MCF 10A (cell line): Measurements from ENCODE around the gene C11orf65. TPM values are rescaled to one million over a fixed set of nuclear protein-coding genes. Genes with fewer than 3 reads are reported as not detected.

Source experiments
- BruUV-seq: library from RNA; stranded (reverse); fragments of 400-500 nt; replicated peaks from 2 replicates; lab custom pipeline; 2021; lab: Mats Ljungman, UMichigan
- CTCF ChIA-PET: fragments of 300-600 bp; sonication (Branson Sonifier 250); formaldehyde crosslinking; extraction: SDS; loops from one replicate; lab custom pipeline; 2021; ENCODE audit warnings: antibody characterized with exemption, inconsistent platforms; lab: Yijun Ruan, JAX
- POLR2A ChIA-PET: fragments of 300-600, 350-650 bp; sonication (Branson Sonifier 250); formaldehyde crosslinking; extraction: SDS; loops from one replicate; lab custom pipeline; 2020; ENCODE audit warnings: antibody characterized with exemption, inconsistent platforms; lab: Yijun Ruan, JAX
- DNase-seq: peaks from one replicate; pipeline ENCODE4 v3.0.0-alpha.2; 2018; ENCODE audit not compliant: unreplicated experiment
- H3K27ac Mint-ChIP-seq: one replicate; pipeline ENCODE4 v1.8.0; 2022; ENCODE audit warnings: mild to moderate bottlenecking, low read depth, mixed read lengths; ENCODE audit not compliant: unreplicated experiment
- H3K27me3 Mint-ChIP-seq: one replicate; pipeline ENCODE4 v1.8.0; 2022; ENCODE audit warnings: mixed read lengths; ENCODE audit not compliant: insufficient read depth, unreplicated experiment
- H3K36me3 Mint-ChIP-seq: one replicate; pipeline ENCODE4 v1.8.0; 2022; ENCODE audit warnings: mild to moderate bottlenecking, moderate library complexity, mixed read lengths; ENCODE audit not compliant: insufficient read depth, unreplicated experiment
- H3K4me1 Mint-ChIP-seq: one replicate; pipeline ENCODE4 v1.8.0; 2022; ENCODE audit warnings: mixed read lengths; ENCODE audit not compliant: insufficient read depth, unreplicated experiment
- H3K4me3 Mint-ChIP-seq: one replicate; pipeline ENCODE4 v1.8.0; 2022; ENCODE audit warnings: mild to moderate bottlenecking, moderate library complexity, mixed read lengths; ENCODE audit not compliant: unreplicated experiment
- H3K9me3 Mint-ChIP-seq: one replicate; pipeline ENCODE4 v1.8.0; 2022; ENCODE audit warnings: mixed read lengths; ENCODE audit not compliant: unreplicated experiment
- intact Hi-C: fragments of 100-400 bp; cut with micrococcal nuclease; formaldehyde crosslinking; loops from 2 replicates; pipeline ENCODE4 v1.14.1; 2022
- total RNA-seq: library from RNA; stranded (reverse); gene quantifications from 2 replicates; pipeline ENCODE4 v1.2.3, GENCODE V29; 2022
- TF ChIP-seq, protein P1 (sequence below): fragments of 200-600 bp; IDR thresholded peaks from one replicate; pipeline ENCODE4 v1.8.0; 2022; ENCODE audit warnings: antibody characterized with exemption, mild to moderate bottlenecking; ENCODE audit not compliant: unreplicated experiment

The C11orf65 gene
- total RNA-seq, 1 experiment from 2014 or later = 1.4 TPM

- no peak overlapping the region for H3K27ac Mint-ChIP-seq
- no TSS peak for BruUV-seq
- POLR2A ChIA-PET = interaction anchor here (0.6 kb wide), 1 partner anchor 9 kb away, joined by 3 read pairs; no protein-coding TSS in a partner anchor
- H3K9me3 Mint-ChIP-seq = no peaks in the 10 kb centered on the region
- H3K4me3 Mint-ChIP-seq = no peak overlapping the region
- TF ChIP-seq, protein P1, sequence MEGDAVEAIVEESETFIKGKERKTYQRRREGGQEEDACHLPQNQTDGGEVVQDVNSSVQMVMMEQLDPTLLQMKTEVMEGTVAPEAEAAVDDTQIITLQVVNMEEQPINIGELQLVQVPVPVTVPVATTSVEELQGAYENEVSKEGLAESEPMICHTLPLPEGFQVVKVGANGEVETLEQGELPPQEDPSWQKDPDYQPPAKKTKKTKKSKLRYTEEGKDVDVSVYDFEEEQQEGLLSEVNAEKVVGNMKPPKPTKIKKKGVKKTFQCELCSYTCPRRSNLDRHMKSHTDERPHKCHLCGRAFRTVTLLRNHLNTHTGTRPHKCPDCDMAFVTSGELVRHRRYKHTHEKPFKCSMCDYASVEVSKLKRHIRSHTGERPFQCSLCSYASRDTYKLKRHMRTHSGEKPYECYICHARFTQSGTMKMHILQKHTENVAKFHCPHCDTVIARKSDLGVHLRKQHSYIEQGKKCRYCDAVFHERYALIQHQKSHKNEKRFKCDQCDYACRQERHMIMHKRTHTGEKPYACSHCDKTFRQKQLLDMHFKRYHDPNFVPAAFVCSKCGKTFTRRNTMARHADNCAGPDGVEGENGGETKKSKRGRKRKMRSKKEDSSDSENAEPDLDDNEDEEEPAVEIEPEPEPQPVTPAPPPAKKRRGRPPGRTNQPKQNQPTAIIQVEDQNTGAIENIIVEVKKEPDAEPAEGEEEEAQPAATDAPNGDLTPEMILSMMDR = no peak
- CTCF ChIA-PET = no interaction called here
- peaks cover 28% of the 10 kb centered on the region for H3K36me3 Mint-ChIP-seq
- no peaks in the 10 kb centered on the region for H3K27me3 Mint-ChIP-seq
- H3K4me1 Mint-ChIP-seq = no peaks in the 10 kb centered on the region
- intact Hi-C loops = no loop called here
- DNase-seq = no peak
Measured at GRCh38 chr11:108364159-108364558, 103.2 kb downstream of the C11orf65 start.

DNA sequence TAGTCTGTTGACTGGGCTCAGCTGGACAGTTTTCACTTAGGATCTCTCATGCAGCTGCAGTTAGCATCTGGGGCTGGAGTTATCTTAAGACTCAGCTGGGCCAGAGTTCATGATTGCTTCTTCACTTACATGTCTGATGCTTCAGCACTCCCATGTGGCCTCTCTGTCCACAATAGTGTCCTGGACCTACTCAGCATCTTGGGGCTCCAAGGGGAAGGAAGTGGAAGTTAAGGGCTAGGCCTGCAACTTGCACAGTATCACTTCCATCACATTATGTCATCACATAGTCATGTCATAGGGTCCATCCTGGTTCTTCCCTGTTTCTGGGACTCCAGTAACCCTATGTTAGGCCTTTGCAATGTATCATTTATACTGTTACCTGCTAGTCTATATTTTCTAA is 115.9 kb downstream of the C11orf65 start:
- no peak for DNase-seq
- Mint-ChIP-seq H3K36me3 (peaks cover 71% of the 10 kb centered on the region), H3K27ac (no peak overlapping the region), H3K4me3 (no peak overlapping the region), H3K4me1 (no peaks in the 10 kb centered on the region), H3K27me3 (no peaks in the 10 kb centered on the region), H3K9me3 (no peaks in the 10 kb centered on the region)
- BruUV-seq = no TSS peak
- intact Hi-C loops = no loop called here
- TF ChIP-seq, protein P1 = no peak
- CTCF ChIA-PET = interaction anchor here (0.6 kb wide), 1 partner anchor 87 kb away, joined by 7 read pairs; no protein-coding TSS in a partner anchor
- POLR2A ChIA-PET = interaction anchor here (0.9 kb wide), 1 partner anchor 16 kb away, joined by 3 read pairs; no protein-coding TSS in a partner anchor

GRCh38 chr11:108346451-108346850 is 120.9 kb downstream of the C11orf65 start:
- intact Hi-C loops = no loop called here
- Mint-ChIP-seq H3K4me1 (peaks cover 6% of the 10 kb centered on the region), H3K9me3 (no peaks in the 10 kb centered on the region), H3K27me3 (no peaks in the 10 kb centered on the region), H3K36me3 (peaks cover 34% of the 10 kb centered on the region), H3K27ac (no peak overlapping the region), H3K4me3 (no peak overlapping the region)
- no TSS peak for BruUV-seq
- ChIA-PET POLR2A (interaction anchor here (0.7 to 1.0 kb wide), 2 partner anchors 11 to 320 kb away, joined by 3 read pairs; no protein-coding TSS in a partner anchor), CTCF (no interaction called here)
- DNase-seq = no peak
- TF ChIP-seq, protein P1 = no peak

- Mint-ChIP-seq H3K9me3 (no peaks in the 10 kb centered on the region), H3K36me3 (peaks cover 34% of the 10 kb centered on the region), H3K4me1 (peaks cover 13% of the 10 kb centered on the region), H3K4me3 (no peak overlapping the region), H3K27ac (no peak overlapping the region), H3K27me3 (no peaks in the 10 kb centered on the region)
- intact Hi-C loops = no loop called here
- no peak for DNase-seq
- CTCF ChIA-PET = no interaction called here
- TF ChIP-seq, protein P1 = no peak
- POLR2A ChIA-PET = no interaction called here
- BruUV-seq = no TSS peak
Measured at GRCh38 chr11:108345767-108346166, 121.6 kb downstream of the C11orf65 start.
